Pancreas (tissue), 10 donors: ENCODE results near the gene PSD4. TPM values are rescaled to one million over a fixed set of nuclear protein-coding genes. Genes with fewer than 3 reads are reported as not detected.

ENCODE experiments used
- ATAC-seq, 4 donors: fragments of 200-7000 bp; cut with Tn5 transposase; one replicate each; pipeline versions ENCODE4 v1.8.0 to v1.9.1; 2020; ENCODE audit warnings: mild to moderate bottlenecking in 4 of 4, moderate library complexity in 4 of 4
- DNase-seq, 6 donors: peaks; one replicate each; pipeline ENCODE4 v3.0.0-alpha.2; 2020
- FAIRE-seq: peaks from 2 replicates; lab custom pipeline; 2012; peaks lifted over from hg19 to GRCh38; lab: Jason Lieb, UNC
- H3K27ac ChIP-seq, 4 donors: fragments of 200-600 bp; sonication (generic); 1 replicate in 3 of 4; 2 replicates in 1 of 4; pipeline versions ENCODE4 v1.5.0 to v1.8.0; 2020
- H3K27me3 ChIP-seq, 4 donors: fragments of 200-600 bp; one replicate each; pipeline ENCODE4 v1.8.0; 2021
- H3K36me3 ChIP-seq, 3 donors: fragments of 200-600 bp; sonication (generic) in 1 of 3; one replicate each; pipeline versions ENCODE4 v1.5.0 to v1.8.0; 2020 to 2021
- H3K4me1 ChIP-seq, 3 donors: fragments of 200-600 bp; one replicate each; pipeline ENCODE4 v1.8.0; 2021
- H3K4me3 ChIP-seq, 4 donors: fragments of 200-600 bp; sonication (generic) in 2 of 4; one replicate each; pipeline versions ENCODE4 v1.5.0 to v1.8.0; 2020 to 2021
- H3K9me3 ChIP-seq, 4 donors: fragments of 200-600 bp; one replicate each; pipeline ENCODE4 v1.8.0; 2021
- WGBS, 2 donors: extraction: QIAGEN DNeasy Blood & Tissue Kit; methylation state at CpG; one replicate each; pipeline ENCODE4 v1.1.7; 2013; 5-methylcytosine and 5-hydroxymethylcytosine counted together
- intact Hi-C, 3 donors: fragments of 100-400 bp; cut with DNase I; formaldehyde crosslinking; loops; one replicate each; pipeline versions ENCODE4 v1.11.1 to v1.14.2; 2022
- polyA plus RNA-seq, 2 donors: library from polyadenylated mRNA; stranded (reverse); fragments of 200-250 nt; gene quantifications; one replicate each; pipeline ENCODE4 v1.2.3, GENCODE V29; 2013
- total RNA-seq, 6 donors: library from RNA; stranded (reverse); fragmentation: NEBNext Ultra II Directional in 4 of 6; extraction: Animal tissue kit (Norgen Biotek cat#: 25700) in 4 of 6; gene quantifications; one replicate each; pipeline versions ENCODE4 v1.2.1 to v1.2.4, GENCODE V29; 2021 to 2023
- TF ChIP-seq, protein P1 (sequence below), 4 donors: fragments of 200-600 bp; sonication (generic) in 3 of 4; IDR thresholded peaks; one replicate each; pipeline versions ENCODE4 v1.5.0 to v1.8.0; 2021; ENCODE audit warnings: antibody characterized with exemption in 4 of 4
- donor health status: healthy with polysubstance abuse.
- donor health status: DM: no; HTN: no; CAD: no; lungs with moderate emphysema.
- donor health status: DM: no; HTN: no; CAD: no.
- donor health status: control.
- donor health status: control.
- donor health status: Bipolar disorder and iron deficiency.
- donor health status: DM: yes; HTN: yes; CAD: no.
- donor health status: DM: no; HTN: no; CAD: no.
- donor health status: DM: no; HTN: no; CAD: no.
- donor health status: DM: yes; HTN: yes; CAD: no.

Gene PSD4
- total and polyA plus RNA-seq, 8 donors = 15.9 to 37.6 (median 26.0) TPM

DNA sequence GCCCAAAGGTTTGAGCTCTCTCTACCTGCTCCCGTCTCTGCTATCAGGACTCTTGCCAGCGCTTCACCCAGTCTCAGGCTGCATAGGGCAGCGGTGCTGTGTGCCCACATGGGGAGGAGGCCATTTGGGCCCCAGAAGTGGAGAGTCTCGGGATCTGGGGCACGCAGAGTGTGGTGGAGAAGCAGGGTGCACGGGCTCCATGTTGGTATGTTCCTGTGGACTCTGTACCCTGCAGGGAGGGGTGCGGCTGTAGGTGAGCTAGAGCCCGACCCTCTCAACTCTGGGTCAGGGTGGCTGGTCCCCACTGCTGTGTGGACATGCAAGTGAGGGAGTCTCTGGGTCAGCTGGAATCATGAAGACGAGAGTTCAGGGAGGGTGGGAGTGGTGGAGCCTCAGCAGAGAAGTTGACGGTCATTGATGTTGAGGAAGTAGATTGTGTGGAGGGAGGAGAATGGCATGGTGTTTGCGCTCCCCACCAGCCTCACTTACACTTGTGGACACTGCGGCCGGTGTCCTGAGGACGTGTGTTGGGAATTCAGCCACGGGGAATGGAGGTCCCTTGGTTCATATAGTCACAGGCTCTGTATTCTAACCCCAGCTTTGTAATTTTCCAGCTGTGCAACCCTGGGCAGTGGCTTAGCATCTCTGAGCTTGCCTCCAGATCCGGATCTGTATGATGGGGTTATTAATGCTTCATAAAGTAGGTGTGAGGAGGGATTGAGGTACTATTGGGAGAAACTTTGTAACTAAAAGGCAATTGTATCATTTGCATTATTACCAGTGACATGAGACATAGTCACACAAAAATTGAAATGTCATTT, 840 bp upstream of the PSD4 start:
- Histone ChIP-seq H3K4me1 (peaks cover 0 to 4% (median 4%) of the 10 kb centered on the region in 3 donors), H3K27ac (no peak overlapping the region), H3K4me3 (no peak overlapping the region), H3K9me3 (no peaks in the 10 kb centered on the region), H3K36me3 (no peaks in the 10 kb centered on the region), H3K27me3 (no peaks in the 10 kb centered on the region)
- no peak for ATAC-seq
- DNase-seq = no peak
- no peak for FAIRE-seq
- intact Hi-C loops = no loop called here
- TF ChIP-seq, protein P1, sequence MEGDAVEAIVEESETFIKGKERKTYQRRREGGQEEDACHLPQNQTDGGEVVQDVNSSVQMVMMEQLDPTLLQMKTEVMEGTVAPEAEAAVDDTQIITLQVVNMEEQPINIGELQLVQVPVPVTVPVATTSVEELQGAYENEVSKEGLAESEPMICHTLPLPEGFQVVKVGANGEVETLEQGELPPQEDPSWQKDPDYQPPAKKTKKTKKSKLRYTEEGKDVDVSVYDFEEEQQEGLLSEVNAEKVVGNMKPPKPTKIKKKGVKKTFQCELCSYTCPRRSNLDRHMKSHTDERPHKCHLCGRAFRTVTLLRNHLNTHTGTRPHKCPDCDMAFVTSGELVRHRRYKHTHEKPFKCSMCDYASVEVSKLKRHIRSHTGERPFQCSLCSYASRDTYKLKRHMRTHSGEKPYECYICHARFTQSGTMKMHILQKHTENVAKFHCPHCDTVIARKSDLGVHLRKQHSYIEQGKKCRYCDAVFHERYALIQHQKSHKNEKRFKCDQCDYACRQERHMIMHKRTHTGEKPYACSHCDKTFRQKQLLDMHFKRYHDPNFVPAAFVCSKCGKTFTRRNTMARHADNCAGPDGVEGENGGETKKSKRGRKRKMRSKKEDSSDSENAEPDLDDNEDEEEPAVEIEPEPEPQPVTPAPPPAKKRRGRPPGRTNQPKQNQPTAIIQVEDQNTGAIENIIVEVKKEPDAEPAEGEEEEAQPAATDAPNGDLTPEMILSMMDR (IDR thresholded peaks at IDR 0.05) = no peak
- 93 to 95% methylated on average over 16 of the region's 16 CpGs for WGBS, 2 donors

DNA sequence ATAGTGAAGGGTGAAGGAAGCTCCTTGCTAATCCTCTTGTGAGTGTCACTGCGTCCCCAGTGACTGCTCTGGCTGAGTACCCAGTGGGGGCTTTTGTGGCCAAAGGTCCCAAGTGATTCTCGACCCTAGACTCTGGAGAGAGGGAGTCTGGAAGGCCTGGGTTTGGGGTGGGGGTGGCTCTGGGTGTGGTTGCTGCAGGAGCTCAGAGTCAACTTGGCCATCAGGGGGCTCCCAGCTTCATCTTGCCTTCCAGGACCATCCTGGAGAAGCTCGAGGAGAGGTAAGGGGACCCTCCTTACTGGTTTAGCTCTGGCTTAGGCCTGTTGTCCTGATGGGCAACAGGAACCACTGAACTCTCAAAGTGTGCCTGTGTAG, 592 bp downstream of the PSD4 start:
- H3K27me3 ChIP-seq = no peaks in the 10 kb centered on the region
- 87 to 88% methylated on average over 3 of the region's 3 CpGs for WGBS, 2 donors
- DNase-seq (no peak), ATAC-seq (no peak), FAIRE-seq (no peak)
- intact Hi-C loops = no loop called here
- H3K36me3 ChIP-seq = no peaks in the 10 kb centered on the region
- no peaks in the 10 kb centered on the region for H3K4me1 ChIP-seq
- TF ChIP-seq, protein P1 (IDR thresholded peaks at IDR 0.05) = no peak
- H3K9me3 ChIP-seq = no peaks in the 10 kb centered on the region
- peak overlapping the region in 1 of 4 donors; percentile 17 for H3K27ac ChIP-seq
- H3K4me3 ChIP-seq = peak overlapping the region in 1 of 4 donors; percentile 30

DNA sequence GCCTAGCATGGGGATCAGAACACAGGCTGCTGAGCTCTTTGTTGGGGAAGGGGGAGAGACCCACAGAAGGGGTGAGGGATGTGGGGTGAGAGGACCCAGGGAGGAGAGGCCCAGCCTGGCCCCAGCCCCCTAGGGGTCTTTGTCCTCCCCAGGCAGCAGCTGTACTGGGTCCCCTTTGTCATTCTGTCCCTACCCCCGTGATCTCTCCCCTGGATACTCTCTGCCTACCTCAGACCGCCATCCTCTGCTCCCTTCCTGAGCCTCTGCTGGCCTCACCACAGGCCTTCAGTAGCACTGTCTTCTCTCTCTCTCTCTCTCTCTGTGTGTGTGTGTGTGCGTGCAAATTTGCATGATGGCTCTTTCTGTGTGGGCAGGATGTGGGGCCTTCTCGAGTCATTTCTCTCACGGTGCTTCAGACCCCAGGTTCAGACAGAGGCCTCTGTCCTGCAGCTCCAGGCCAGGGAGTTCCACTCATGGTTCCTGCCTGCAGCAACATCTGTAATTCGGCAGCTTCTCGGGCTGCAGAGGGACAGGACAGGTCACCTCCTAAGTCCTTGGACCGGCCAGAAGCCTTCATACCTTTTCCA, 1.4 kb downstream of the PSD4 start:
- intact Hi-C loops = no loop called here
- Histone ChIP-seq H3K9me3 (no peaks in the 10 kb centered on the region), H3K4me1 (peaks cover 0 to under 1% (median 0%) of the 10 kb centered on the region in 3 donors), H3K4me3 (peak overlapping the region in 1 of 4 donors; percentile 30), H3K36me3 (no peaks in the 10 kb centered on the region), H3K27me3 (no peaks in the 10 kb centered on the region), H3K27ac (no peak overlapping the region)
- WGBS, 2 donors = 85 to 91% methylated on average over 8 of the region's 8 CpGs
- FAIRE-seq (no peak), DNase-seq (no peak), ATAC-seq (peak in 3 of 4 donors; percentile 13 to 38 (median 36))
- TF ChIP-seq, protein P1 (IDR thresholded peaks at IDR 0.05) = no peak

DNA sequence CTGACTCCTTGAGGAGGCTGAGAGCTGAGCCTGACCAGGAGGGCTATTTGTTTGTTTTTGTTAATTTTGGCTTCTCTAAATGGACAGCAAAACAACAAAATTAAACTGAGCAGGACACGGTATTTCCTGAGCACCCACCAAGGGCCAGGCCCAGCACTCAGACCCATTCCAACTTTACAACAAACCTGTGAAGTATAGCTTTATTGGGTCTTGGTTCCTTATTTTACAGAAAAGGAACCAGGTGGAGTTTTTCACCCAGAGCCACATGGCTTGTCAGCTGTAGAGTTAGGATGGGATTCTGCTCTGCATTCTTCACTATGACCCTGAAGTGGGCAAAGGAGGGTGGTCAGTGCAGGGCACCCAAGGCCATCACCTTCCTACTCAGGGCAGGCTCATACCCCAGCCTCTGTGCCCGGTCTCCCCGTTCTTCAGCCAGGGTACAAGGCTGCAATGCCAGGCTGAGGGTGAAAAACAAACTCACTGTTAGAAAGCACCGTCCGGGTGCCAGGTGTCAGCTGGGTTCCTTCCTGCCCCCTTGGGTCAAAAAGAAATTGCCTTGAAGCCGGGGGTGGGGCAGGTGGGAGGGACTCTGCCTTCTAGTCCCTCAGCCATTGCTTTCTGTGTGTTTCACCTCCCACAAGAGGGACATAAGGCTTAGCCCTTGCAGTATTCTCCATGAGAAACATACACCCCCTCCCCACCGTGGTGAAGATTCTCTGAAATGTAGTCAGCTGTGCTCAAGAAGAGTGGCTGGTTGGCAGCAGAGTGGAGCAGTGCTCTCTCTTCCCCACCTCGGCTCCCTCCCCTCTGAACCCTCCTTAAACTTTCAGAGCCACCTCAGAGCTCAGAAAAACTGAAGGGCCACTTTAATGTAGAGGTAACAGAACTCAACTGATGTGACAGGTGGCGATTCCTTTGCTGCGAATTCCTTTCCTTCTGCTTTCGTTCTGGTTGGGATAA, 2.2 kb downstream of the PSD4 start:
- FAIRE-seq (no peak), DNase-seq (no peak), ATAC-seq (peak in 2 of 4 donors; percentile 5 to 31)
- Histone ChIP-seq H3K9me3 (no peaks in the 10 kb centered on the region), H3K4me3 (no peak overlapping the region), H3K36me3 (no peaks in the 10 kb centered on the region), H3K27ac (no peak overlapping the region), H3K27me3 (no peaks in the 10 kb centered on the region), H3K4me1 (peaks cover 1 to 4% (median 4%) of the 10 kb centered on the region in 3 donors)
- TF ChIP-seq, protein P1 (IDR thresholded peaks at IDR 0.05) = no peak
- WGBS, 2 donors = 61 to 64% methylated on average over 11 of the region's 11 CpGs
- intact Hi-C loops = no loop called here
